K562 (cell line): ENCODE measurements around the gene CYTH4. TPM values are rescaled to one million over a fixed set of nuclear protein-coding genes. Genes with fewer than 3 reads are reported as not detected.

Experiments used
- ATAC-seq: fragments of 200-7000 bp; cut with Tn5 transposase; 3 replicates; pipeline ENCODE4 v1.9.1; 2020; ENCODE audit warnings: moderate library complexity
- BruUV-seq: library from RNA; stranded (reverse); fragments of 400-500 nt; replicated peaks from 2 replicates; lab custom pipeline; 2021; lab: Mats Ljungman, UMichigan
- CTCF ChIA-PET: fragments of 300-600 bp; formaldehyde crosslinking; extraction: SDS; loops from one replicate; lab custom pipeline; 2021; ENCODE audit warnings: low intra/inter-chr PET ratio; lab: Yijun Ruan, JAX
- POLR2A ChIA-PET: fragments of 300-600, 350-650 bp; sonication (Branson Sonifier 250); formaldehyde crosslinking; extraction: SDS; loops from one replicate; lab custom pipeline; 2021; ENCODE audit warnings: antibody characterized with exemption, inconsistent platforms; lab: Yijun Ruan, JAX
- DNase-seq, 4 experiments: peaks; one replicate each; pipeline versions ENCODE4 v3.0.0 to v3.0.0-alpha.2; 2011 to 2018; ENCODE audit warnings: low spot score in 3 of 4, mixed read lengths in 3 of 4; ENCODE audit errors: extremely low read depth in 1 of 4
- FAIRE-seq: peaks from 2 replicates; lab custom pipeline; 2011; peaks lifted over from hg19 to GRCh38; lab: Jason Lieb, UNC
- H2AFZ ChIP-seq: 2 replicates; pipeline ENCODE4 v1.6.0; 2011; ENCODE audit warnings: low read depth, low read length, control low read depth, inconsistent platforms
- H3K27ac ChIP-seq: fragments of 200-600 bp; 3 replicates; pipeline ENCODE4 v1.8.0; 2011; ENCODE audit warnings: low read depth, mild to moderate bottlenecking, control low read depth, inconsistent platforms, low read length, moderate library complexity, mixed read lengths; ENCODE audit errors: extremely low read depth
- H3K27me3 ChIP-seq, 2 experiments: fragments of 300-600 bp in 1 of 2; 2 replicates in 1 of 2; 3 replicates in 1 of 2; pipeline versions ENCODE4 v1.6.0 to v1.8.0; 2011; ENCODE audit warnings: inconsistent platforms in 2 of 2, low read length in 2 of 2, mild to moderate bottlenecking in 1 of 2, mixed read lengths in 1 of 2, moderate library complexity in 1 of 2; ENCODE audit not compliant: control insufficient read depth in 2 of 2, insufficient read depth in 2 of 2
- H3K36me3 ChIP-seq: fragments of 300-600 bp; 3 replicates; pipeline ENCODE4 v1.8.0; 2011; ENCODE audit warnings: mild to moderate bottlenecking, low read length, inconsistent platforms; ENCODE audit not compliant: control insufficient read depth, insufficient read depth
- H3K4me1 ChIP-seq, 2 experiments: fragments of 200-600 bp in 1 of 2; replicated peaks in 1 of 2; 2 replicates in 1 of 2; 3 replicates in 1 of 2; pipeline versions ENCODE4 v1.5.1 to v1.8.0; 2011; ENCODE audit warnings: inconsistent platforms in 2 of 2, low read length in 2 of 2, mild to moderate bottlenecking in 1 of 2, mixed read lengths in 1 of 2, moderate library complexity in 1 of 2; ENCODE audit not compliant: control insufficient read depth in 2 of 2, insufficient read depth in 2 of 2
- H3K4me2 ChIP-seq: 2 replicates; pipeline ENCODE4 v1.6.1; 2011; ENCODE audit warnings: low read length, control low read depth, inconsistent platforms, mixed read lengths; ENCODE audit not compliant: insufficient read depth
- H3K4me3 ChIP-seq: fragments of 200-600 bp; sonication (generic), shearing (Covaris generic); 2 replicates; pipeline ENCODE4 v1.5.1; 2016; ENCODE audit warnings: control low read depth, inconsistent platforms
- H3K79me2 ChIP-seq: fragments of 200-600 bp; 3 replicates; pipeline ENCODE4 v1.8.0; 2011; ENCODE audit warnings: low read length, inconsistent platforms; ENCODE audit not compliant: control insufficient read depth, insufficient read depth
- H3K9ac ChIP-seq, 2 experiments: 2 replicates each; pipeline versions ENCODE4 v1.6.0 to v1.6.1; 2011; ENCODE audit warnings: low read depth in 2 of 2, low read length in 2 of 2, control low read depth in 1 of 2, inconsistent platforms in 1 of 2, mild to moderate bottlenecking in 1 of 2, mixed read lengths in 1 of 2; ENCODE audit not compliant: insufficient read depth in 1 of 2
- H3K9me1 ChIP-seq: one replicate; pipeline ENCODE4 v1.6.0; 2011; ENCODE audit warnings: inconsistent platforms, mild to moderate bottlenecking, low read length, moderate library complexity; ENCODE audit not compliant: control insufficient read depth, insufficient read depth
- H3K9me3 ChIP-seq: replicated peaks from 2 replicates; pipeline ENCODE4 v1.5.1; 2011; ENCODE audit warnings: low read depth, low read length, inconsistent platforms; ENCODE audit not compliant: control insufficient read depth, insufficient read depth
- H4K20me1 ChIP-seq: replicated peaks from 2 replicates; pipeline ENCODE4 v1.6.1; 2011; ENCODE audit warnings: low read length, inconsistent platforms, mixed read lengths; ENCODE audit not compliant: control insufficient read depth, insufficient read depth
- EP400 ChIP-seq: fragments of 450-650 bp; IDR thresholded peaks from 2 replicates; pipeline ENCODE4 v1.6.1; 2017; ENCODE audit warnings: antibody characterized with exemption, mild to moderate bottlenecking, moderate library complexity
- RBFOX2 ChIP-seq: fragments of 200-400 bp; formaldehyde crosslinking; IDR thresholded peaks from 2 replicates; pipeline ENCODE4 v1.6.1; 2017; ENCODE audit warnings: low read depth, mild to moderate bottlenecking, low read length, moderate library complexity
- ZFP36 ChIP-seq: fragments of 150-350 bp; IDR thresholded peaks from 2 replicates; pipeline ENCODE4 v1.6.1; 2018; ENCODE audit warnings: low read length, low read depth; ENCODE audit not compliant: partially characterized antibody
- WGBS: fragments of 100-300 bp; shearing (Covaris generic); methylation state at CpG from one replicate; pipeline ENCODE4 v1.1.6; 2016; ENCODE audit warnings: low coverage, mixed read lengths; ENCODE audit not compliant: insufficient coverage; ENCODE audit errors: missing lambda C conversion rate; 5-methylcytosine and 5-hydroxymethylcytosine counted together
- in situ Hi-C: fragments of 300-500 bp; cut with MboI; formaldehyde crosslinking; loops from 4 replicates; pipeline ENCODE4 v1.15.0; 2018; ENCODE audit warnings: inconsistent platforms, mixed read lengths
- intact Hi-C: fragments of 100-400 bp; cut with micrococcal nuclease; formaldehyde crosslinking; loops from 2 replicates; pipeline ENCODE4 v1.14.2; 2022
- polyA plus RNA-seq, 8 experiments: library from polyadenylated mRNA; depleted of rRNA in 4 of 8; stranded (reverse) in 5 of 8; unstranded in 3 of 8; fragments of >200 nt; fragmentation: Nextera tagmentation in 2 of 8; fragmentation: Illumina TruSeq in 1 of 8; extraction: Ambion mirVana in 2 of 8; extraction: Trizol in 1 of 8; gene quantifications; 2 replicates each; pipeline versions ENCODE4 v1.2.1 to v1.2.3, GENCODE V29; 2011 to 2014; ENCODE audit warnings: inconsistent platforms in 1 of 8, missing spikeins in 1 of 8
- total RNA-seq, 7 experiments: library from RNA; depleted of rRNA in 6 of 7; stranded (reverse); fragments of >200 nt in 6 of 7; fragmentation: Illumina TruSeq in 2 of 7; extraction: Trizol in 2 of 7; gene quantifications; 2 replicates each; pipeline versions ENCODE4 v1.2.1 to v1.2.3, GENCODE V29; 2011 to 2021; ENCODE audit warnings: low replicate concordance in 1 of 7

The CYTH4 gene
- total and polyA plus RNA-seq, 9 of the 15 experiments (the other 6 are each of a cell fraction or from before 2014, with no cell fraction given) = 0.03 to 2.0 (median 0.61) TPM; not detected in 1

DNA sequence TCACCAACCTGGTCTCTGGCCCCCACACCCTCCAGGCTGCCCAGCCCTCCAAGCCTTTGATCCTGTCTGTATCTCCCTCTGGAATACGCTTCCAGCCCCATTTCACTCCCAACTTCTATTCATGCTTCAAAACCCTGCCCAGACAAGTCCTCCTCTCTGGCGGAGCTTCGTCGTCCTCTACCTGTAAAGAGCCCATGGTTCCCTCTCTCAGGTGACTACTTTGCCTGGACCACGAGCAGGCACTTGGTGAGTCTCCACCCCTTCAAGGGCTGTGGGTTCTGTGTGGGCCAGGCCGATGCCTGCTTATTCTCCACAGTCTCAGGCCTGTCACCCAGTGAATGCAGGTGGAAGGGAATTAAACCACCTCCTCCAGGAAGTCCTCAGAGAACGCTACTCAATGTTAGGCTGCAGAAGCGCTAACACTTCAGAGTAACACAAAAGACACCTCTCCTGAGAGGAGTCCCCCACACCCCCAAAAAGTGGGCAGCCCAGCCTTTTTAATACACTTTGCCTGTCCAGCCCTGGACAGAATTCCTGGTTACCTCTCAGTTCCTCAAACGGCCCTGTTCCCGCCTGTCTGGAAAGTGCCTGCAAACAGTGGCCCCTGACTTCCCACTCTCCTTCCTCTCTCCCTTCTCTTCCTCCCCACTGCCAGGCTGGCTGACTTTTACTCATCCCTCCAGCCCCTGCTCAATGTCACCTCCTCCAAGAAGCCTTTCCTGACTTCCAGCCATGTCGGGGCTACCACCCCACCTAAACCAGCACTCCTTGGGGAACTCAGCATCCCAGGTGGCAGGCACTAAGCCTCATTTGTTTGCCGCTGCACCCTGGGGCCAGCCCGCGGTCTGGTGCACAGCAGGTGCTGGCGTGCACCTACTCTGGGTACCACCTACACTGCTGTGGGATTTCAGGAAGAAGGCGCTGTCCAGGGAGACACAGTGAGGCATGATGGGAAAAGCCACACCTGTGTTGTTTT lies 47.3 kb upstream of the CYTH4 start:
- Histone ChIP-seq H3K4me3 (no peak overlapping the region), H3K36me3 (peaks cover 74% of the 10 kb centered on the region; the same call in 2 of the 3 replicates), H3K9ac (peak overlapping the region in 1 of 2 experiments; percentile 43; a peak in 2 of 4 replicates), H3K9me3 (no peaks in the 10 kb centered on the region), H3K9me1 (no peaks in the 10 kb centered on the region), H3K27me3 (no peaks in the 10 kb centered on the region), H3K4me1 (peaks cover 11 to 30% of the 10 kb centered on the region in 2 experiments; a peak in 4 of 5 replicates), H2AFZ (no peak overlapping the region), H3K4me2 (no peak overlapping the region), H3K27ac (no peak overlapping the region), H3K79me2 (peaks cover 17% of the 10 kb centered on the region; the same call in 2 of the 3 replicates), H4K20me1 (peaks cover 3% of the 10 kb centered on the region; the same call in 1 of the 2 replicates)
- no TSS peak for BruUV-seq
- intact Hi-C loops (no loop called here), in situ Hi-C loops (no loop called here)
- peak; percentile 81 for TF ChIP-seq ZFP36
- TF ChIP-seq EP400 = no peak
- TF ChIP-seq RBFOX2 = peak; percentile 30; the same call in 1 of the 2 replicates
- DNase-seq (no peak), ATAC-seq (no peak), FAIRE-seq (no peak)
- POLR2A ChIA-PET = no interaction called here
- 88% methylated on average over 11 of the region's 16 CpGs for WGBS
- CTCF ChIA-PET = no interaction called here
